ENCODE measurements around the gene ATF3. TPM values are rescaled to one million over a fixed set of nuclear protein-coding genes. Genes with fewer than 3 reads are reported as not detected.
A peak's percentile ranks its signal among the peaks of the same experiment; 100 is the strongest.

Gene ATF3
- polyA plus RNA-seq, 4 donors = 20.8 to 41.2 (median 28.7) TPM

- H3K36me3 ChIP-seq (ENCODE audit: control insufficient read depth in 3 of 3, insufficient read depth in 2 of 3, low read depth in 1 of 3, low read length in 3 of 3) = no peaks in the 10 kb centered on the region
- FAIRE-seq (no peak), DNase-seq (peak in 1 of 2 donors; percentile 13)
- no peak overlapping the region for H3K27ac ChIP-seq (ENCODE audit: low read depth in 1 of 3, low read length in 2 of 3)
- no peaks in the 10 kb centered on the region for H3K9me3 ChIP-seq (ENCODE audit: control insufficient read depth in 2 of 2, insufficient read depth in 1 of 2, low read depth in 1 of 2, low read length in 1 of 2)
- H3K4me1 ChIP-seq (ENCODE audit: control insufficient read depth in 3 of 3, insufficient read depth in 2 of 3, low read depth in 1 of 3, low read length in 2 of 3) = peaks cover under 1 to 16% (median 2%) of the 10 kb centered on the region in 3 donors
- WGBS, 3 donors = 62 to 75% (median 66%) methylated on average over 11 of the region's 11 CpGs
- no peak overlapping the region for H3K4me3 ChIP-seq (ENCODE audit: low read depth in 1 of 3, low read length in 3 of 3)
- H3K27me3 ChIP-seq (ENCODE audit: control insufficient read depth in 3 of 3, insufficient read depth in 3 of 3, low read length in 3 of 3) = peaks cover 0 to 21% (median 2%) of the 10 kb centered on the region in 3 donors
These were observed 8.3 kb upstream of the ATF3 start for GRCh38 chr1:212600071-212600915.

GRCh38 chr1:212600980-212601379, 7.6 kb upstream of the ATF3 start:
- DNase-seq (no peak), FAIRE-seq (no peak)
- Histone ChIP-seq H3K27me3 (ENCODE audit: control insufficient read depth in 3 of 3, insufficient read depth in 3 of 3, low read length in 3 of 3) (peaks cover 0 to 22% (median 2%) of the 10 kb centered on the region in 3 donors), H3K27ac (ENCODE audit: low read depth in 1 of 3, low read length in 2 of 3) (no peak overlapping the region), H3K4me3 (ENCODE audit: low read depth in 1 of 3, low read length in 3 of 3) (no peak overlapping the region), H3K4me1 (ENCODE audit: control insufficient read depth in 3 of 3, insufficient read depth in 2 of 3, low read depth in 1 of 3, low read length in 2 of 3) (peaks cover 0 to 20% (median 2%) of the 10 kb centered on the region in 3 donors), H3K9me3 (ENCODE audit: control insufficient read depth in 2 of 2, insufficient read depth in 1 of 2, low read depth in 1 of 2, low read length in 1 of 2) (no peaks in the 10 kb centered on the region), H3K36me3 (ENCODE audit: control insufficient read depth in 3 of 3, insufficient read depth in 2 of 3, low read depth in 1 of 3, low read length in 3 of 3) (no peaks in the 10 kb centered on the region)
- WGBS, 3 donors = 64 to 74% (median 71%) methylated on average over 2 of the region's 2 CpGs

- DNase-seq = no peak
- Histone ChIP-seq H3K36me3 (ENCODE audit: control insufficient read depth in 3 of 3, insufficient read depth in 2 of 3, low read depth in 1 of 3, low read length in 3 of 3) (no peaks in the 10 kb centered on the region), H3K27ac (ENCODE audit: low read depth in 1 of 3, low read length in 2 of 3) (no peak overlapping the region), H3K4me3 (ENCODE audit: low read depth in 1 of 3, low read length in 3 of 3) (no peak overlapping the region), H3K9me3 (ENCODE audit: control insufficient read depth in 2 of 2, insufficient read depth in 1 of 2, low read depth in 1 of 2, low read length in 1 of 2) (no peaks in the 10 kb centered on the region), H3K4me1 (ENCODE audit: control insufficient read depth in 3 of 3, insufficient read depth in 2 of 3, low read depth in 1 of 3, low read length in 2 of 3) (peaks cover 0 to 24% (median 5%) of the 10 kb centered on the region in 3 donors), H3K27me3 (ENCODE audit: control insufficient read depth in 3 of 3, insufficient read depth in 3 of 3, low read length in 3 of 3) (peaks cover 0 to 28% (median 2%) of the 10 kb centered on the region in 3 donors)
- 73 to 88% (median 76%) methylated on average over 2 of the region's 2 CpGs for WGBS, 3 donors
- FAIRE-seq = no peak
These were observed 7.0 kb upstream of the ATF3 start for GRCh38 chr1:212601524-212601923.

- peak overlapping the region in 2 of 3 donors; percentile 86 to 99 for H3K27ac ChIP-seq (ENCODE audit: low read depth in 1 of 3, low read length in 2 of 3)
- no peak overlapping the region for H3K4me3 ChIP-seq (ENCODE audit: low read depth in 1 of 3, low read length in 3 of 3)
- 2 to 11% (median 9%) methylated on average over 9 of the region's 9 CpGs for WGBS, 3 donors
These were observed 2.8 kb upstream of the ATF3 start for GRCh38 chr1:212605441-212606394.

GRCh38 chr1:212606395-212607205, 2.0 kb upstream of the ATF3 start:
- Histone ChIP-seq H3K36me3 (ENCODE audit: control insufficient read depth in 3 of 3, insufficient read depth in 2 of 3, low read depth in 1 of 3, low read length in 3 of 3) (no peaks in the 10 kb centered on the region), H3K9me3 (ENCODE audit: control insufficient read depth in 2 of 2, insufficient read depth in 1 of 2, low read depth in 1 of 2, low read length in 1 of 2) (no peaks in the 10 kb centered on the region), H3K4me1 (ENCODE audit: control insufficient read depth in 3 of 3, insufficient read depth in 2 of 3, low read depth in 1 of 3, low read length in 2 of 3) (peaks cover 5 to 39% (median 11%) of the 10 kb centered on the region in 3 donors), H3K27ac (ENCODE audit: low read depth in 1 of 3, low read length in 2 of 3) (peak overlapping the region; percentile 83 to 99 (median 86)), H3K4me3 (ENCODE audit: low read depth in 1 of 3, low read length in 3 of 3) (peak overlapping the region; percentile 32 to 83 (median 67)), H3K27me3 (ENCODE audit: control insufficient read depth in 3 of 3, insufficient read depth in 3 of 3, low read length in 3 of 3) (peaks cover 0 to 42% (median 2%) of the 10 kb centered on the region in 3 donors)
- FAIRE-seq (no peak), DNase-seq (peak; percentile 93)
- WGBS, 3 donors = 0 to 2% (median 1%) methylated on average over 49 of the region's 49 CpGs

More at GRCh38 chr1:212605441-212606394, 2.8 kb upstream of the ATF3 start:
- Histone ChIP-seq H3K4me1 (ENCODE audit: control insufficient read depth in 3 of 3, insufficient read depth in 2 of 3, low read depth in 1 of 3, low read length in 2 of 3) (peaks cover 5 to 35% (median 5%) of the 10 kb centered on the region in 3 donors), H3K27me3 (ENCODE audit: control insufficient read depth in 3 of 3, insufficient read depth in 3 of 3, low read length in 3 of 3) (peaks cover 0 to 42% (median 2%) of the 10 kb centered on the region in 3 donors), H3K36me3 (ENCODE audit: control insufficient read depth in 3 of 3, insufficient read depth in 2 of 3, low read depth in 1 of 3, low read length in 3 of 3) (no peaks in the 10 kb centered on the region), H3K9me3 (ENCODE audit: control insufficient read depth in 2 of 2, insufficient read depth in 1 of 2, low read depth in 1 of 2, low read length in 1 of 2) (no peaks in the 10 kb centered on the region)
- no peak for FAIRE-seq
- peak; percentile 55 to 69 for DNase-seq

- WGBS, 3 donors = 0 to 2% (median 0%) methylated on average over 34 of the region's 34 CpGs
- FAIRE-seq (no peak), DNase-seq (peak; percentile 53 to 70)
- peaks cover 0 to 41% (median 2%) of the 10 kb centered on the region in 3 donors for H3K27me3 ChIP-seq (ENCODE audit: control insufficient read depth in 3 of 3, insufficient read depth in 3 of 3, low read length in 3 of 3)
- peaks cover 5 to 39% (median 11%) of the 10 kb centered on the region in 3 donors for H3K4me1 ChIP-seq (ENCODE audit: control insufficient read depth in 3 of 3, insufficient read depth in 2 of 3, low read depth in 1 of 3, low read length in 2 of 3)
- H3K36me3 ChIP-seq (ENCODE audit: control insufficient read depth in 3 of 3, insufficient read depth in 2 of 3, low read depth in 1 of 3, low read length in 3 of 3) = no peaks in the 10 kb centered on the region
- peak overlapping the region; percentile 86 to 99 (median 90) for H3K27ac ChIP-seq (ENCODE audit: low read depth in 1 of 3, low read length in 2 of 3)
- peak overlapping the region; percentile 67 to 83 (median 78) for H3K4me3 ChIP-seq (ENCODE audit: low read depth in 1 of 3, low read length in 3 of 3)
- no peaks in the 10 kb centered on the region for H3K9me3 ChIP-seq (ENCODE audit: control insufficient read depth in 2 of 2, insufficient read depth in 1 of 2, low read depth in 1 of 2, low read length in 1 of 2)
These were observed 1.2 kb upstream of the ATF3 start for GRCh38 chr1:212607206-212607912.

GRCh38 chr1:212607913-212608391, 609 bp upstream of the ATF3 start:
- 0 to 1% (median 0%) methylated on average over 37 to 39 of the region's 39 CpGs for WGBS, 3 donors
- peak overlapping the region; percentile 67 to 83 (median 78) for H3K4me3 ChIP-seq (ENCODE audit: low read depth in 1 of 3, low read length in 3 of 3)
- FAIRE-seq (no peak), DNase-seq (peak in 1 of 2 donors; percentile 34)
- peak overlapping the region; percentile 86 to 99 (median 90) for H3K27ac ChIP-seq (ENCODE audit: low read depth in 1 of 3, low read length in 2 of 3)
- no peaks in the 10 kb centered on the region for H3K9me3 ChIP-seq (ENCODE audit: control insufficient read depth in 2 of 2, insufficient read depth in 1 of 2, low read depth in 1 of 2, low read length in 1 of 2)
- peaks cover 0 to 35% (median 1%) of the 10 kb centered on the region in 3 donors for H3K27me3 ChIP-seq (ENCODE audit: control insufficient read depth in 3 of 3, insufficient read depth in 3 of 3, low read length in 3 of 3)
- no peaks in the 10 kb centered on the region for H3K36me3 ChIP-seq (ENCODE audit: control insufficient read depth in 3 of 3, insufficient read depth in 2 of 3, low read depth in 1 of 3, low read length in 3 of 3)
- H3K4me1 ChIP-seq (ENCODE audit: control insufficient read depth in 3 of 3, insufficient read depth in 2 of 3, low read depth in 1 of 3, low read length in 2 of 3) = peaks cover 5 to 39% (median 11%) of the 10 kb centered on the region in 3 donors

Measured in small intestine (tissue), 7 donors.